ENCODE data around the gene MISP3. TPM values are rescaled to one million over a fixed set of nuclear protein-coding genes. Genes with fewer than 3 reads are reported as not detected.
A peak's percentile ranks its signal among the peaks of the same experiment; 100 is the strongest.

Gene MISP3
- total and polyA plus RNA-seq, 9 of the 15 experiments (the other 6 are each of a cell fraction or from before 2014, with no cell fraction given) = 0.25 to 5.6 (median 1.6) TPM

GRCh38 chr19:14091081-14091812, 18.7 kb downstream of the MISP3 start (continued):
- no peak for TF ChIP-seq ZNF407 (IDR thresholded peaks at IDR 0.05; ENCODE audit: low read depth)
- TF ChIP-seq ZNF583 (CRISPR knock-in tag; IDR thresholded peaks at IDR 0.05) = no peak
- TF ChIP-seq FOXJ3 (CRISPR knock-in tag; IDR thresholded peaks at IDR 0.05) = no peak
- peak; percentile 16; the same call in 1 of the 2 replicates for TF ChIP-seq REST (IDR thresholded peaks at IDR 0.05; ENCODE audit: borderline replicate concordance)
- TF ChIP-seq REST (CRISPR knock-in tag; IDR thresholded peaks at IDR 0.05; ENCODE audit: low read depth) = 0 out of 2 replicates have a peak, but pooled peaks have one; percentile 28
- TF ChIP-seq HNRNPL (IDR thresholded peaks at IDR 0.05; ENCODE audit: low read depth, low read length) = no peak
- TF ChIP-seq DACH1 (IDR thresholded peaks at IDR 0.05; ENCODE audit: partially characterized antibody) = no peak
- no peak for TF ChIP-seq NFATC3 (IDR thresholded peaks at IDR 0.05)
- TF ChIP-seq ZNF12 (CRISPR knock-in tag; IDR thresholded peaks at IDR 0.05) = no peak
- no peak for TF ChIP-seq ZNF3 (CRISPR knock-in tag; IDR thresholded peaks at IDR 0.05)
- no peak for TF ChIP-seq ZNF695 (CRISPR knock-in tag; IDR thresholded peaks at IDR 0.05)
